Endothelial cell of umbilical vein (primary cell): ENCODE measurements around the gene ATG7. TPM values are rescaled to one million over a fixed set of nuclear protein-coding genes. Genes with fewer than 3 reads are reported as not detected.
A peak's percentile ranks its signal among the peaks of the same experiment; 100 is the strongest.

Experiments used
- BruUV-seq: library from RNA; stranded (reverse); fragments of 400-500 nt; replicated peaks from 2 replicates; lab custom pipeline; 2021; lab: Mats Ljungman, UMichigan
- CTCF ChIA-PET: fragments of 300-600, 350-600 bp; sonication (Branson Sonifier 250); formaldehyde crosslinking; loops from one replicate; lab custom pipeline; 2021; ENCODE audit warnings: antibody characterized with exemption, inconsistent platforms; lab: Charles Lee
- POLR2A ChIA-PET: fragments of 300-600, 350-600 bp; sonication (Branson Sonifier 250); formaldehyde crosslinking; loops from one replicate; lab custom pipeline; 2021; ENCODE audit warnings: antibody characterized with exemption, inconsistent platforms; lab: Charles Lee
- DNase-seq: peaks from one replicate; pipeline ENCODE4 v3.0.0-alpha.2; 2011; ENCODE audit warnings: low read depth, low spot score
- FAIRE-seq: peaks from 2 replicates; lab custom pipeline; 2011; peaks lifted over from hg19 to GRCh38; lab: Jason Lieb, UNC
- H2AFZ ChIP-seq: 2 replicates; pipeline ENCODE4 v1.6.0; 2012; ENCODE audit warnings: low read depth, low read length, control low read depth, inconsistent platforms
- H3K27ac ChIP-seq: 2 replicates; pipeline ENCODE4 v1.5.1; 2011; ENCODE audit warnings: low read depth, mild to moderate bottlenecking, control low read depth, low read length, moderate library complexity; ENCODE audit not compliant: insufficient read depth
- H3K27me3 ChIP-seq, 2 experiments: 2 replicates each; pipeline versions ENCODE4 v1.6.0 to v1.6.1; 2011; ENCODE audit warnings: low read length in 2 of 2, mixed read lengths in 1 of 2; ENCODE audit not compliant: control insufficient read depth in 2 of 2, insufficient read depth in 2 of 2
- H3K36me3 ChIP-seq, 2 experiments: 2 replicates in 1 of 2; 3 replicates in 1 of 2; pipeline ENCODE4 v1.5.1; 2011; ENCODE audit warnings: low read length in 2 of 2, mild to moderate bottlenecking in 1 of 2, moderate library complexity in 1 of 2; ENCODE audit not compliant: control insufficient read depth in 2 of 2, insufficient read depth in 2 of 2; ENCODE audit errors: extremely low read depth in 1 of 2
- H3K4me1 ChIP-seq: 3 replicates; pipeline ENCODE4 v1.5.1; 2011; ENCODE audit warnings: mild to moderate bottlenecking, low read length; ENCODE audit not compliant: control insufficient read depth, insufficient read depth; ENCODE audit errors: extremely low read depth
- H3K4me2 ChIP-seq: 2 replicates; pipeline ENCODE4 v1.6.1; 2011; ENCODE audit warnings: low read length, control low read depth, mixed read lengths; ENCODE audit not compliant: insufficient read depth
- H3K4me3 ChIP-seq, 3 experiments: fragments of 200-600 bp in 1 of 3; sonication (generic), shearing (Covaris generic) in 1 of 3; replicated peaks in 1 of 3; 2 replicates each; pipeline ENCODE4 v1.5.1; 2011 to 2016; ENCODE audit warnings: control low read depth in 3 of 3, low read length in 3 of 3, mild to moderate bottlenecking in 2 of 3, inconsistent platforms in 1 of 3, low read depth in 1 of 3, moderate library complexity in 1 of 3; ENCODE audit not compliant: insufficient read depth in 1 of 3
- H3K79me2 ChIP-seq: 2 replicates; pipeline ENCODE4 v1.6.0; 2012; ENCODE audit warnings: low read length, inconsistent platforms; ENCODE audit not compliant: control insufficient read depth, insufficient read depth
- H3K9ac ChIP-seq: replicated peaks from 2 replicates; pipeline ENCODE3; 2011; ENCODE audit warnings: low read length, control low read depth; ENCODE audit not compliant: insufficient read depth; ENCODE audit errors: extremely low read depth
- H3K9me1 ChIP-seq: replicated peaks from 3 replicates; pipeline ENCODE4 v1.6.0; 2011; ENCODE audit warnings: mild to moderate bottlenecking, low read length; ENCODE audit not compliant: control insufficient read depth, insufficient read depth; ENCODE audit errors: extremely low read depth
- H3K9me3 ChIP-seq: replicated peaks from 2 replicates; pipeline ENCODE4 v1.5.1; 2012; ENCODE audit warnings: low read length, inconsistent platforms; ENCODE audit not compliant: control insufficient read depth, insufficient read depth
- H4K20me1 ChIP-seq: replicated peaks from 2 replicates; pipeline ENCODE3; 2011; ENCODE audit warnings: mild to moderate bottlenecking, low read length; ENCODE audit not compliant: control insufficient read depth, insufficient read depth; ENCODE audit errors: extremely low read depth
- EZH2 ChIP-seq: IDR thresholded peaks from 2 replicates; pipeline ENCODE4 v1.6.1; 2012; ENCODE audit warnings: borderline replicate concordance, low read depth, mild to moderate bottlenecking, moderate library complexity, low read length, inconsistent platforms; ENCODE audit not compliant: severe bottlenecking
- FOS ChIP-seq: IDR thresholded peaks from 2 replicates; pipeline ENCODE4 v1.6.1; 2011; ENCODE audit warnings: mild to moderate bottlenecking, low read length, moderate library complexity, borderline replicate concordance; ENCODE audit not compliant: insufficient read depth
- GATA2 ChIP-seq: IDR thresholded peaks from 2 replicates; pipeline ENCODE4 v1.7.0; 2011; ENCODE audit warnings: low read depth, mild to moderate bottlenecking, moderate library complexity, mixed read lengths, low read length; ENCODE audit not compliant: insufficient read length, insufficient read depth
- JUN ChIP-seq: IDR thresholded peaks from 2 replicates; pipeline ENCODE4 v1.6.1; 2011; ENCODE audit warnings: borderline replicate concordance, low read depth; ENCODE audit not compliant: insufficient read length, insufficient read depth
- MYC ChIP-seq: IDR thresholded peaks from one replicate; pipeline ENCODE4 v1.6.1; 2011; ENCODE audit warnings: mild to moderate bottlenecking, low read depth, low read length
- POLR2A ChIP-seq: IDR thresholded peaks from 2 replicates; pipeline ENCODE4 v1.6.1; 2012; ENCODE audit warnings: low read depth, mild to moderate bottlenecking, control low read depth, low read length
- POLR2AphosphoS5 ChIP-seq: IDR thresholded peaks from 2 replicates; pipeline ENCODE4 v1.6.1; 2012; ENCODE audit warnings: low read depth, mild to moderate bottlenecking, control low read depth, low read length, moderate library complexity; ENCODE audit not compliant: insufficient read depth
- dilution Hi-C: fragments of 300-500 bp; cut with MboI; formaldehyde crosslinking; loops from one replicate; pipeline ENCODE4 v1.15.0; 2019; ENCODE audit warnings: low sequenced_read_pairs; ENCODE audit not compliant: extremely low pct_ligation_motif_present
- intact Hi-C: fragments of 100-400 bp; cut with micrococcal nuclease; formaldehyde crosslinking; loops from one replicate; pipeline ENCODE4 v1.10.0; 2022
- polyA plus RNA-seq, 4 experiments: library from polyadenylated mRNA; depleted of rRNA in 3 of 4; stranded (reverse) in 3 of 4; unstranded in 1 of 4; fragments of >200 nt; gene quantifications; 2 replicates each; pipeline versions ENCODE4 v1.2.1 to v1.2.3, GENCODE V29; 2011 to 2012; ENCODE audit warnings: missing spikeins in 1 of 4
- total RNA-seq: library from RNA; stranded (reverse); gene quantifications from 2 replicates; pipeline ENCODE4 v1.2.3, GENCODE V29; 2021
- TF ChIP-seq, protein P1 (sequence below), 2 donors: IDR thresholded peaks; 1 replicate in 1 of 2; 2 replicates in 1 of 2; pipeline ENCODE4 v1.5.1; 2011; ENCODE audit warnings: low read length in 2 of 2, mild to moderate bottlenecking in 2 of 2, moderate library complexity in 2 of 2, control low read depth in 1 of 2, inconsistent platforms in 1 of 2, low read depth in 1 of 2; ENCODE audit not compliant: insufficient read depth in 1 of 2; ENCODE audit errors: extremely low read depth in 1 of 2
- TF ChIP-seq, protein P2 (sequence below): IDR thresholded peaks from 2 replicates; pipeline ENCODE4 v1.6.1; 2011; ENCODE audit not compliant: insufficient read depth, insufficient read length

The ATG7 gene
- total and polyA plus RNA-seq, 2 donors (not counting 3 experiments of a cell fraction or from before 2014, with no cell fraction given), result 30.8 to 48.3 TPM

DNA sequence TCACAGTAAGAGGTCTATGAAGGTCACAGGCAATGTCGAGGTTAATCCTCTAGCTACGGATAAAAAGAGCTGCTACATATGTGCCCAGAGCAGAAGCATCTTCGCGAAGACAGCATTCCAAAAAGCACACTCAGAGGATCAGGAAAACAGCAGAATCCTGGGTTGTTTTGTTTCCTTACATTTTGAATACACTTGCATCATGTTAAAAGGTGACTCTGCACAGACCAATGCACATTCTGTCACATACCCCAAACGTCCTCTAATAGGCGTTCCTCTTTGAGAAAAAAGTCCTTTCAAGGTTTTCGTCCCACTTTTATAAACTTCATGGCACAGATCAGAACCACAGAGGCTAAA lies 318.8 kb downstream of the ATG7 start:
- Histone ChIP-seq H3K27ac (peak overlapping the region; percentile 26), H4K20me1 (peaks cover 3% of the 10 kb centered on the region), H3K4me1 (peaks cover 41% of the 10 kb centered on the region), H2AFZ (no peak overlapping the region), H3K27me3 (no peaks in the 10 kb centered on the region), H3K79me2 (peaks cover 93% of the 10 kb centered on the region), H3K9ac (peak overlapping the region; percentile 1), H3K4me2 (no peak overlapping the region), H3K9me3 (no peaks in the 10 kb centered on the region), H3K9me1 (no peaks in the 10 kb centered on the region), H3K4me3 (no peak overlapping the region), H3K36me3 (peaks cover 2 to 5% of the 10 kb centered on the region in 2 experiments)
- ChIA-PET CTCF (interaction anchor here (0.9 to 1.5 kb wide), 3 partner anchors 9 to 22 kb away, joined by 3 to 6 read pairs (median 4); no protein-coding TSS in a partner anchor), POLR2A (interaction anchor here (1.0 kb wide), 1 partner anchor 10 kb away, joined by 3 read pairs; no protein-coding TSS in a partner anchor)
- FAIRE-seq (no peak), DNase-seq (no peak)
- TF ChIP-seq, protein P1, sequence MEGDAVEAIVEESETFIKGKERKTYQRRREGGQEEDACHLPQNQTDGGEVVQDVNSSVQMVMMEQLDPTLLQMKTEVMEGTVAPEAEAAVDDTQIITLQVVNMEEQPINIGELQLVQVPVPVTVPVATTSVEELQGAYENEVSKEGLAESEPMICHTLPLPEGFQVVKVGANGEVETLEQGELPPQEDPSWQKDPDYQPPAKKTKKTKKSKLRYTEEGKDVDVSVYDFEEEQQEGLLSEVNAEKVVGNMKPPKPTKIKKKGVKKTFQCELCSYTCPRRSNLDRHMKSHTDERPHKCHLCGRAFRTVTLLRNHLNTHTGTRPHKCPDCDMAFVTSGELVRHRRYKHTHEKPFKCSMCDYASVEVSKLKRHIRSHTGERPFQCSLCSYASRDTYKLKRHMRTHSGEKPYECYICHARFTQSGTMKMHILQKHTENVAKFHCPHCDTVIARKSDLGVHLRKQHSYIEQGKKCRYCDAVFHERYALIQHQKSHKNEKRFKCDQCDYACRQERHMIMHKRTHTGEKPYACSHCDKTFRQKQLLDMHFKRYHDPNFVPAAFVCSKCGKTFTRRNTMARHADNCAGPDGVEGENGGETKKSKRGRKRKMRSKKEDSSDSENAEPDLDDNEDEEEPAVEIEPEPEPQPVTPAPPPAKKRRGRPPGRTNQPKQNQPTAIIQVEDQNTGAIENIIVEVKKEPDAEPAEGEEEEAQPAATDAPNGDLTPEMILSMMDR (IDR thresholded peaks at IDR 0.05; ENCODE audit: extremely low read depth in 1 of 2, insufficient read depth in 1 of 2, low read depth in 1 of 2, low read length in 2 of 2), result no peak
- dilution Hi-C loops (no loop called here), intact Hi-C loops (loop anchor here (1.0 kb wide), 2 partner anchors 9 kb away; no protein-coding TSS in a partner anchor)
- no TSS peak for BruUV-seq

DNA sequence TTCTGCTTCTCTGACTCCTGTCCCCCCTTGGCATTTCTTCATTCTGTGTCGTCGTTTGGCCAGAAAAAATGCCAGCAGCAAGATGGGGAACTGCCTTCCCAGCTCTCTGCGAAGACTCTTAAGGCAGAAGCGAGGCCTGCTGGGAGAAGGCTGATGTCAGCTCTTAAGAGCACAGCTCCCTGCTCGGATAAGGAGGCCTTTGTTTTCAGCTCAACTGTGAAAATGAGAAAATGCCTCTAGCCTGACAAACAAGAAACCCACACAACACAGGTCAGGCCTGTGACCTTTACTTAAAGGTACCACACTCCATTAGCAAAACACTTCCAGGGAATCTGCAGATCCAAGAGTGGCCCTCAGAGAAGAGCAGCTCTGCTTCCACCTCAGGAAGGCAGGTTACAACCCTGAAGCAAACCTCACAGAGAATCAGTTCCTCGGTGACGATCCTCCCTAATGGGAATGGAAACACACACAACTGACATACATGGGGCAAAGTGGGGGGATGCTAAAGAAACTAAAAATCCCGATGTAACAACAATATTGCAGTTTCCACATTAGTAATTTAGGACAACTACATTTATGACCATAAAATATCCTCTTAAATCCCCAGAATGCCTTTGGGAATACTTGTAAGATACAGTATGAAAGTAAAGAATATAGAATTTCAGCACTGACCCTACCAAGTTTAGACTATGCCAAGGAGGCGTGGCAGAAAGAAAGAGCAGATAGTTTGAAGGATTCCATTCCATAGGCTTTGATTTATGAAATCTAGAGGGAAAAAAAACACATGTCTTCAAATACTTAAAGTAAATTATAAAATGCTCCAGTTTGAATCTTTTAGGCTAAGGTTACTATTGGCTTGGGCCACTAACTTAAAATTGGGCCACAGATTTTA lies 319.4 kb downstream of the ATG7 start:
- Histone ChIP-seq H3K4me1 (peaks cover 41% of the 10 kb centered on the region), H3K27me3 (no peaks in the 10 kb centered on the region), H3K9me3 (no peaks in the 10 kb centered on the region), H3K9ac (peak overlapping the region; percentile 1), H3K36me3 (peaks cover 0 to 5% of the 10 kb centered on the region in 2 experiments), H3K4me3 (no peak overlapping the region), H3K27ac (peak overlapping the region; percentile 41), H3K4me2 (no peak overlapping the region), H2AFZ (no peak overlapping the region), H4K20me1 (peaks cover 3% of the 10 kb centered on the region), H3K9me1 (no peaks in the 10 kb centered on the region), H3K79me2 (peaks cover 93% of the 10 kb centered on the region)
- no peak for TF ChIP-seq FOS
- TF ChIP-seq MYC, result no peak
- TF ChIP-seq POLR2A, result no peak
- no peak for TF ChIP-seq EZH2
- TF ChIP-seq, protein P2, sequence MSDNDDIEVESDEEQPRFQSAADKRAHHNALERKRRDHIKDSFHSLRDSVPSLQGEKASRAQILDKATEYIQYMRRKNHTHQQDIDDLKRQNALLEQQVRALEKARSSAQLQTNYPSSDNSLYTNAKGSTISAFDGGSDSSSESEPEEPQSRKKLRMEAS, result no peak
- TF ChIP-seq JUN, result no peak
- TF ChIP-seq POLR2AphosphoS5, result no peak
- TF ChIP-seq, protein P1 (IDR thresholded peaks at IDR 0.05; ENCODE audit: extremely low read depth in 1 of 2, insufficient read depth in 1 of 2, low read depth in 1 of 2, low read length in 2 of 2), result no peak
- no peak for TF ChIP-seq GATA2
- FAIRE-seq, result peak; percentile 63
- intact Hi-C loops, result loop anchor here (1.0 kb wide), 2 partner anchors 9 kb away; no protein-coding TSS in a partner anchor
- peak; percentile 70 for DNase-seq
- BruUV-seq, result no TSS peak
- CTCF ChIA-PET, result interaction anchor here (0.9 to 1.5 kb wide), 3 partner anchors 10 to 23 kb away, joined by 3 to 6 read pairs (median 4); no protein-coding TSS in a partner anchor
- POLR2A ChIA-PET, result interaction anchor here (1.0 kb wide), 1 partner anchor 9 kb away, joined by 3 read pairs; no protein-coding TSS in a partner anchor
- dilution Hi-C loops, result no loop called here
